ENCODE measurements around the gene TMED6.

GRCh38 chr16:69329369-69330285 is 22.0 kb downstream of the TMED6 start:
- TF ChIP-seq CTCF (conservative IDR thresholded peaks at IDR 0.05 in 1 of 2, IDR thresholded peaks at IDR 0.05 in 1 of 2; ENCODE audit: extremely low read depth in 1 of 2, insufficient read depth in 1 of 2, low read depth in 1 of 2, low read length in 2 of 2) (no peak), EZH2 (IDR thresholded peaks at IDR 0.05; ENCODE audit: borderline replicate concordance, low read length) (no peak)

Measured in mammary epithelial cell (primary cell).